Body of pancreas (tissue), 4 donors: ENCODE results near the gene TMEM161B. TPM values are rescaled to one million over a fixed set of nuclear protein-coding genes. Genes with fewer than 3 reads are reported as not detected.

Experiments used
- ATAC-seq: fragments of 150-250 bp; one replicate; pipeline ENCODE4 v1.9.1; 2016
- DNase-seq, 4 donors: peaks; one replicate each; pipeline ENCODE4 v3.0.0-alpha.2; 2019
- H3K27ac ChIP-seq, 4 donors: fragments of 200-600 bp; sonication (generic); 1 replicate in 3 of 4; 2 replicates in 1 of 4; pipeline versions ENCODE4 v1.5.1 to v1.6.1; 2016 to 2019; ENCODE audit warnings: mild to moderate bottlenecking in 1 of 4, mixed read lengths in 1 of 4, moderate library complexity in 1 of 4
- H3K27me3 ChIP-seq, 2 donors: fragments of 200-600 bp; sonication (generic); one replicate each; pipeline ENCODE4 v1.6.0; 2016; ENCODE audit warnings: mild to moderate bottlenecking in 1 of 2
- H3K36me3 ChIP-seq, 2 donors: fragments of 200-600 bp; sonication (generic); replicated peaks in 1 of 2; 2 replicates each; pipeline ENCODE4 v1.5.1; 2016; ENCODE audit warnings: low read depth in 2 of 2; ENCODE audit not compliant: insufficient read depth in 1 of 2
- H3K4me1 ChIP-seq: fragments of 200-600 bp; sonication (generic); one replicate; pipeline ENCODE4 v1.6.0; 2016
- H3K4me3 ChIP-seq, 2 donors: fragments of 200-600 bp; sonication (generic); 1 replicate in 1 of 2; 2 replicates in 1 of 2; pipeline ENCODE4 v1.5.1; 2016 to 2019
- H3K9me3 ChIP-seq, 3 donors: fragments of 200-600 bp; sonication (generic); 1 replicate in 2 of 3; 2 replicates in 1 of 3; pipeline ENCODE4 v1.5.1; 2016
- POLR2A ChIP-seq, 3 donors: fragments of 450-650 bp; IDR thresholded peaks; one replicate each; pipeline ENCODE4 v1.6.1; 2016; ENCODE audit warnings: antibody characterized with exemption in 3 of 3, mild to moderate bottlenecking in 2 of 3
- WGBS, 2 donors: methylation state at CpG; one replicate each; pipeline ENCODE4 v1.1.5; 2017; 5-methylcytosine and 5-hydroxymethylcytosine counted together
- intact Hi-C: fragments of 100-400 bp; cut with DNase I; formaldehyde crosslinking; loops from one replicate; pipeline ENCODE4 v1.15.1; 2023
- total RNA-seq, 2 donors: library from RNA; depleted of rRNA; stranded (reverse); fragments of >200 nt; gene quantifications; one replicate each; pipeline ENCODE4 v1.1.0, GENCODE V29; 2016
- TF ChIP-seq, protein P1 (sequence below), 7 experiments: fragments of 450-650 bp in 4 of 7; fragments of 200-600 bp in 3 of 7; sonication (generic) in 3 of 7; IDR thresholded peaks; one replicate each; pipeline ENCODE4 v1.5.1; 2016 to 2019; ENCODE audit warnings: antibody characterized with exemption in 7 of 7

Gene TMEM161B
- total RNA-seq, 2 donors from 2014 or later: 6.9 to 12.2 TPM

- no peak for TF ChIP-seq POLR2A (IDR thresholded peaks at IDR 0.05)
- TF ChIP-seq, protein P1, sequence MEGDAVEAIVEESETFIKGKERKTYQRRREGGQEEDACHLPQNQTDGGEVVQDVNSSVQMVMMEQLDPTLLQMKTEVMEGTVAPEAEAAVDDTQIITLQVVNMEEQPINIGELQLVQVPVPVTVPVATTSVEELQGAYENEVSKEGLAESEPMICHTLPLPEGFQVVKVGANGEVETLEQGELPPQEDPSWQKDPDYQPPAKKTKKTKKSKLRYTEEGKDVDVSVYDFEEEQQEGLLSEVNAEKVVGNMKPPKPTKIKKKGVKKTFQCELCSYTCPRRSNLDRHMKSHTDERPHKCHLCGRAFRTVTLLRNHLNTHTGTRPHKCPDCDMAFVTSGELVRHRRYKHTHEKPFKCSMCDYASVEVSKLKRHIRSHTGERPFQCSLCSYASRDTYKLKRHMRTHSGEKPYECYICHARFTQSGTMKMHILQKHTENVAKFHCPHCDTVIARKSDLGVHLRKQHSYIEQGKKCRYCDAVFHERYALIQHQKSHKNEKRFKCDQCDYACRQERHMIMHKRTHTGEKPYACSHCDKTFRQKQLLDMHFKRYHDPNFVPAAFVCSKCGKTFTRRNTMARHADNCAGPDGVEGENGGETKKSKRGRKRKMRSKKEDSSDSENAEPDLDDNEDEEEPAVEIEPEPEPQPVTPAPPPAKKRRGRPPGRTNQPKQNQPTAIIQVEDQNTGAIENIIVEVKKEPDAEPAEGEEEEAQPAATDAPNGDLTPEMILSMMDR (IDR thresholded peaks at IDR 0.05): no peak
- WGBS, 2 donors: 94 to 100% methylated on average over 1 of the region's 1 CpG
- no peaks in the 10 kb centered on the region for H3K9me3 ChIP-seq
- no peak for DNase-seq
- no peak overlapping the region for H3K27ac ChIP-seq
- no peak overlapping the region for H3K4me3 ChIP-seq
- peaks cover 8% of the 10 kb centered on the region for H3K4me1 ChIP-seq
- H3K27me3 ChIP-seq: no peaks in the 10 kb centered on the region
- H3K36me3 ChIP-seq: no peaks in the 10 kb centered on the region
- no peak for ATAC-seq
- intact Hi-C loops: no loop called here
Measured at GRCh38 chr5:88254320-88254719, 14.3 kb downstream of the TMEM161B start.

- DNase-seq (no peak), ATAC-seq (no peak)
- Histone ChIP-seq H3K36me3 (no peaks in the 10 kb centered on the region), H3K4me1 (no peaks in the 10 kb centered on the region), H3K4me3 (no peak overlapping the region), H3K9me3 (no peaks in the 10 kb centered on the region), H3K27ac (no peak overlapping the region), H3K27me3 (no peaks in the 10 kb centered on the region)
- TF ChIP-seq, protein P1 (IDR thresholded peaks at IDR 0.05): no peak
- no peak for TF ChIP-seq POLR2A (IDR thresholded peaks at IDR 0.05)
- 88 to 90% methylated on average over 2 of the region's 2 CpGs for WGBS, 2 donors
- intact Hi-C loops: no loop called here
Measured at GRCh38 chr5:88251048-88251711, 17.5 kb downstream of the TMEM161B start.

DNA sequence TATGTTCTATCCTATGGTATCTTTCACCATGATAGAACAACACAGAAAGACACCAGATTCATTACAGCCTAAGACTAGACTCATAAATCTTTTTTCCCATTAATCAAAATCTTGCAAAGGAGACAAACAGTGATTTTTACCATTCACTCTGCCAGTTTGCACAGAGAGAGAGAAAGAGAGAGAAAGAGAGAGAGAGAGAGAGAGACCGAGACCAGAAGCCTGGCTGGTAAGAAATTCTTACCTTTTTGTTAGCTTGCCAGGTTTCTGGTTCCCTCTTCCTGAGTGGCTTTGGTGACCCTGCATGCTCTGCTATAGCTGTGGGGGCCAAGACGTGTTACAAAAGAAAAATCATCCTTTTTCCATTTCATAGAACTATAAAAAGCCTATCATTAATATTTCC, 18.6 kb downstream of the TMEM161B start:
- no peak overlapping the region for H3K4me3 ChIP-seq
- no peak for ATAC-seq
- intact Hi-C loops: no loop called here
- DNase-seq: no peak
- H3K27me3 ChIP-seq: no peaks in the 10 kb centered on the region
- WGBS, 2 donors: 87 to 94% methylated on average over 2 of the region's 2 CpGs
- no peaks in the 10 kb centered on the region for H3K9me3 ChIP-seq
- H3K4me1 ChIP-seq: peaks cover 9% of the 10 kb centered on the region
- no peak for TF ChIP-seq POLR2A (IDR thresholded peaks at IDR 0.05)
- TF ChIP-seq, protein P1 (IDR thresholded peaks at IDR 0.05): no peak
- H3K27ac ChIP-seq: no peak overlapping the region
- no peaks in the 10 kb centered on the region for H3K36me3 ChIP-seq

DNA sequence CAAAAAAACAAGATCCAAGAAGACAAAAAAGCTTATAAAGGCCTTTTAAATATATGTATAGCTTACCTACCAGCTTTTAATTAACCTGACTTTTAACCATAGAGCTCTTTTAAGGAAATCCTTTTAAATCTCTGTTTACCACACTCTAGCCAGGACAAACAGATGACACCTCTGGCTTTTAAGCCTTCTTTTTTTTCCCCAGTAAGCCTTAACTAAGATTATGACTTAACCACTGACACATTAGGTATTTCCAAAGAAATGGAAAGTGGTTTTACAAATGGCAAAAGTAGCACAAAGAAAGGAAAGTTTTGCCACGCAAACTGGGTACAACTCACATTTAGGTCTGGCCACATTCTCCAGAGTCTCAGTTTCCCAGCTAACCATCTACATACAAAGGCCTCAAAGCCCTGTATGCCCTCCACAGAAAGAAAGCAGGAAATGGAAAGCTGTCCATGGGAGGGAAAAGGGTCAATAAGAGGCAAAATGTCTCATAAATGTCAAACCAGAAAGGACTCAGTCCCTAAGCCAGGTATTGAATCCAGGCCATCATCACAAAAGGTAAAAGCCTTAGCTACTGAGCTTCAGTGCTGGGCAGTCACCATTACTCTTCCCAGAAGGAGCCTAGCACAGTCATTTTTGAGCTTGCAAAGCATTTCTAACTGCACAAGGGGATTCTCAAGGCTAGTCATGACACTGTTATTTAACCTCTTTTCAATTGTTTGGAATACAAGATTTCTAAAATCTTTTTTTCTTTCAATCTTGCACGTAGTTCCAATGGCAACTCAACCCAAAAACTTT, 19.7 kb downstream of the TMEM161B start:
- Histone ChIP-seq H3K4me3 (no peak overlapping the region), H3K27me3 (no peaks in the 10 kb centered on the region), H3K9me3 (no peaks in the 10 kb centered on the region), H3K4me1 (peaks cover 19% of the 10 kb centered on the region), H3K36me3 (no peaks in the 10 kb centered on the region), H3K27ac (no peak overlapping the region)
- no peak for ATAC-seq
- no peak for TF ChIP-seq POLR2A (IDR thresholded peaks at IDR 0.05)
- TF ChIP-seq, protein P1 (IDR thresholded peaks at IDR 0.05): no peak
- DNase-seq: no peak
- intact Hi-C loops: no loop called here
- WGBS, 2 donors: 95 to 98% methylated on average over 2 of the region's 2 CpGs
